Measurements from ENCODE around the gene GLI3.

GLI3 gene

DNA sequence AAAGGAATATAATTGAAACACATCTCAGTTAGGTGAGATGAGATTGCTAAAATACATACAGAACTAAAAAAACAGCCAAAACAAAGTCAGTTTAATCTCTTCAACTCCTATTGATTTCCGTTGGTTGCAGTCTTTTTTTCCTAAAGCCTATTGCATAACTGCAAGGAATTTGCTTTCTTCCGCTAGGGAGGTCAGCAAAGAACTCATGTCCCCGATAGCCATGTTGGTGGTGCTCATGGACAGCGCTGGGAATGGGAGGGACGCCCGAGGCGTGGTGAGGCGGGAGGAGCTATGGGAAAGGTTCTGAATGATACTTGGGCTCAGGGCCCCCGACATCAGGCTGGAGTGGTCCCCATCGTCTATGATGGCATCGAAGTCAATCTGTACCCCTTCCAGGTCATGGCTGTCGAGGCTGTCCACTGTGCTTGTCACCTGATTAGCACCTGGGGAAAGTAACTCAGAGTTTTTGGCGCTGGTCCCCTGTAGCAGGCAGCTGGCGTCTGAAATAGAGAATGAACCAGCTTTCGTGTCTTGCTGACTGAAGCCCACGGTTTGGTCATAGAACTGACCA is 272.7 kb downstream of the GLI3 start:
- DNase-seq (ENCODE audit: low spot score): no peak
- in situ Hi-C loops (cut with MboI; ENCODE audit: low pct_unique_long_range_greater_than_20kb, low sequenced_read_pairs, unreplicated experiment): no loop called here

DNA sequence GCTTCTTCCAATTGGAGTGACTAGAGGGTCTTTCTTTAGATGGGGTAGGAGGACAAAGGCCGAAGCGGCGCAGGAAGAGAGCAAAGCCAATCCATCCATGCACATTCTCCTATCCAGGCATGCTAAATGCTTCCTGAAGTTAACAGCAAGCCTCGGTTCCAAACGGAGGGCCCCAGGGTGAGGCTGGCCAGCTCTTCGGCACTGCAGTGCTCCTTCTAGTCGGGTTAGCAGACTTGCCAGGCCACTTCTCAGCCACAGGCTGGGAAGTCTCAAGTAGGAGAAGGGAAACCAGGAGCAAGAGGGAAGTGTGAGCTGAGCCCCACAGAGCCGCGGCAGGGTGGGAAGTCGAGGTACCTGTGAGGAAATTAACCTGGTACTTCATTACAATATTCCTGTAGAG is 280.3 kb downstream of the GLI3 start:
- TF ChIP-seq, protein P1, sequence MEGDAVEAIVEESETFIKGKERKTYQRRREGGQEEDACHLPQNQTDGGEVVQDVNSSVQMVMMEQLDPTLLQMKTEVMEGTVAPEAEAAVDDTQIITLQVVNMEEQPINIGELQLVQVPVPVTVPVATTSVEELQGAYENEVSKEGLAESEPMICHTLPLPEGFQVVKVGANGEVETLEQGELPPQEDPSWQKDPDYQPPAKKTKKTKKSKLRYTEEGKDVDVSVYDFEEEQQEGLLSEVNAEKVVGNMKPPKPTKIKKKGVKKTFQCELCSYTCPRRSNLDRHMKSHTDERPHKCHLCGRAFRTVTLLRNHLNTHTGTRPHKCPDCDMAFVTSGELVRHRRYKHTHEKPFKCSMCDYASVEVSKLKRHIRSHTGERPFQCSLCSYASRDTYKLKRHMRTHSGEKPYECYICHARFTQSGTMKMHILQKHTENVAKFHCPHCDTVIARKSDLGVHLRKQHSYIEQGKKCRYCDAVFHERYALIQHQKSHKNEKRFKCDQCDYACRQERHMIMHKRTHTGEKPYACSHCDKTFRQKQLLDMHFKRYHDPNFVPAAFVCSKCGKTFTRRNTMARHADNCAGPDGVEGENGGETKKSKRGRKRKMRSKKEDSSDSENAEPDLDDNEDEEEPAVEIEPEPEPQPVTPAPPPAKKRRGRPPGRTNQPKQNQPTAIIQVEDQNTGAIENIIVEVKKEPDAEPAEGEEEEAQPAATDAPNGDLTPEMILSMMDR (IDR thresholded peaks at IDR 0.05; ENCODE audit: extremely low read depth, insufficient read depth, missing control alignments): no peak
- DNase-seq (ENCODE audit: low spot score): no peak
- in situ Hi-C loops (cut with MboI; ENCODE audit: low pct_unique_long_range_greater_than_20kb, low sequenced_read_pairs, unreplicated experiment): no loop called here

More for the DNA sequence above, 272.7 kb downstream of the GLI3 start:
- TF ChIP-seq, protein P1 (IDR thresholded peaks at IDR 0.05; ENCODE audit: extremely low read depth, insufficient read depth, missing control alignments): no peak

DNA sequence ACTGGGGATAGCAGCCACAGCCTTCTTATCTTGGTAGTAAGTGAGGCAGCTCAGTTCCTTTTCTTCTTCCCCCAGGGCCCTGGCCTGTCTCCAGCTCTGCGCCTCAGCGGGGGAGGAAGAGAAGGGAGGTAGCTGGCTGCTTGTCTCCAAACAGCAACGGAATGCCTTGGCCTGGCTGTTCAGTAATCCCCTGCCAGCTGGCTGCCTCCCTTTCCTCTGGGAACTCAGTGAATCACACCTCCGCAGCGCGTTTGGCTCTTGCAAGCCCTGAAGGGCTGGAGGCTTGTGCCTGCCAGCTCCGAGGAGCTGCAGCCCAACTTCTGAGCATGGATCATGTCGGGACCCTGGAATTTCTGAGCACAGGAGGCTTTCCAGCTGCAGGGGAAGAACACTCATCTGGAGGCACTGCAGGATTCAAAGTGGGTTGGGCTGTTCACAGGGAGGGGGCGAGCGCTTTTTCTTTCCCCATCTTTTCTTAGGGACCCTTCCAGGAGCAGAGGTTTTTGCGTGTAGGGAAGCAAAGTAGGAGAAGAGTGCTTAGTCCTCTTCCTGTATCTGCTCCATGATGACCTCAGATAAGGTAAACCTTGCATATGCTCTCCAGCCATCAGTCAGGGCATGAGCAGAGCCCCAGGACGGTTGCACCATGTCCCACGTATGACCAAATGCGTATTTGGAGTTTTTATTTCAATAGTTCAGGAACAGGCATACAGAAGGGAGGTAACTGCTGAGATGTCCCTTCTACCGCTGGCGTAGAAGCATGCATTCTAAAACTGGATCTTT is 280.9 kb downstream of the GLI3 start:
- TF ChIP-seq, protein P1 (IDR thresholded peaks at IDR 0.05; ENCODE audit: extremely low read depth, insufficient read depth, missing control alignments): no peak
- in situ Hi-C loops (cut with MboI; ENCODE audit: low pct_unique_long_range_greater_than_20kb, low sequenced_read_pairs, unreplicated experiment): no loop called here
- no peak for DNase-seq (ENCODE audit: low spot score)

DNA sequence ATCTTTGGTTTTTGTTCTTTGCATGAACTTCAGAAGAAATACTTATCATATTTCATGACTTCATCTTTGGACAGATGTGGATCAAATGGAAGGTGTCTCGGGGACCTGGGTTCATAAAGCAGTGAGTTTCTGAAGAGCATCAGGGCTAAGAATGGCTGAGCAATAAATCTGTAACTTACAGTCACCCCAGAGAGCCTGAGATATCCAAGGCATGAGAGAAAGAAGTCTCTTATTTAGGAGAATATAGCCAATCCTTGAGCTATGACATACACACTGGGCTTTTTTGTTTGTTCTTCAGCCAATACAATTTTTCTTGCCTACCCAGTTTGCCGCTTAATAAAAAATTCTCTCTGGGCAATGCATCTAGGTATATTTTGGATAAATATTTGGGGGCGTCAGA is 281.6 kb downstream of the GLI3 start:
- TF ChIP-seq, protein P1 (IDR thresholded peaks at IDR 0.05; ENCODE audit: extremely low read depth, insufficient read depth, missing control alignments): no peak
- in situ Hi-C loops (cut with MboI; ENCODE audit: low pct_unique_long_range_greater_than_20kb, low sequenced_read_pairs, unreplicated experiment): no loop called here
- DNase-seq (ENCODE audit: low spot score): no peak

DNA sequence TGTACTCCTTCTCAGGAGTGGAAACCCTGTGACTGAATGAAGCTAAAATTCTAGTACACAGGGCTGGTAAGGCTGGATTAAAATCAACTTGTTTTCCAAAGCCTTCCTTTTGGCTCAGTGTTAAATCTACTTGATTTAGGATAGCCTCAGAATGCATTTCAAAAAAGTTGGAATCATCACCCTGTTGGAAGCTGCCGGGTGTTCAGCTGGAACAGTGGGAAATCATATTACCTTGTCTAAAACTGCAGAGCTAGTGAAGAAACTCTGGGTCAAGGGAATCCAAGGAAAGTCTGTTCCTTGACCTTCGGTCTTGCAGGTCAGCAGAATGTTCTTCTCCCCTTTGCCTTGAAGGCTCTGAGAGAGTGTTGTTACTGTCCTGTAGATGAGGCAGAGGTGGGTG is 282.0 kb downstream of the GLI3 start:
- in situ Hi-C loops (cut with MboI; ENCODE audit: low pct_unique_long_range_greater_than_20kb, low sequenced_read_pairs, unreplicated experiment): no loop called here
- TF ChIP-seq, protein P1 (IDR thresholded peaks at IDR 0.05; ENCODE audit: extremely low read depth, insufficient read depth, missing control alignments): no peak

DNA sequence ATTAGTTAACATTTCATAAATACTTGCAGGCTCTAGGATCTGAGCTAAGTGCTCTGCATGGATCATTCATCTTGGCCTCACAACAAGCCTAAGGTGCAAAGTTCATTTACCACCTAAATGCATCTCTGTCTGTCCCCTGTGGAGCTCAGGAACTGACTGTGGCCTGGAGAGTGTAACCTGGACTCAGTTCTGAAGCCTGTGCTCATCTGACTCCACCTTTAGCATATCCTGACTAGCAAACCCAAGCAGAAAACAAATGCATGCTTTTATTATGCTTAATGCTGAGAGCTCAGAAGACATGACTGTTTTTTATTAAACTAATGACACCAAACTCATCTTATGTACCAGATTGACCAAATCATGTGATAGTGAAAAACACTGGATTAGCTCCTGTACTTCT is 288.5 kb downstream of the GLI3 start:
- in situ Hi-C loops (cut with MboI; ENCODE audit: low pct_unique_long_range_greater_than_20kb, low sequenced_read_pairs, unreplicated experiment): no loop called here
- no peak for DNase-seq (ENCODE audit: low spot score)
- TF ChIP-seq, protein P1 (IDR thresholded peaks at IDR 0.05; ENCODE audit: extremely low read depth, insufficient read depth, missing control alignments): no peak

More for the DNA sequence above, 282.0 kb downstream of the GLI3 start:
- DNase-seq (ENCODE audit: low spot score): no peak

Data from GM13977 (cell line).